CD4-positive, alpha-beta T cell treated with Interleukin-17A for 4 hours (primary cell): ENCODE data around the gene NIM1K.
"Not testable (repeated sequence)": the region's sequence is repeated elsewhere in the genome, so short reads cannot be mapped to it uniquely, and the experiment has no call there.

Experiments
- DNase-seq: peaks from one replicate; pipeline ENCODE4 v3.0.0-alpha.2; 2020; ENCODE audit warnings: mixed read lengths

The NIM1K gene

GRCh38 chr5:43192558-43193180, 644 bp downstream of the NIM1K start:
- DNase-seq, result peak; percentile 11

- peak; percentile 33 for DNase-seq
Observed at GRCh38 chr5:43193181-43193893, 1.3 kb downstream of the NIM1K start.

- DNase-seq, result no peak
Observed at GRCh38 chr5:43193894-43194265, 1.9 kb downstream of the NIM1K start.

GRCh38 chr5:43195670-43196265, 3.7 kb downstream of the NIM1K start:
- DNase-seq, result no peak

GRCh38 chr5:43197535-43197934, 5.5 kb downstream of the NIM1K start:
- no peak for DNase-seq

GRCh38 chr5:43201442-43201841, 9.4 kb downstream of the NIM1K start:
- not testable (repeated sequence) for DNase-seq

- no peak for DNase-seq
Observed at GRCh38 chr5:43202380-43202779, 10.4 kb downstream of the NIM1K start.

GRCh38 chr5:43203373-43203772, 11.3 kb downstream of the NIM1K start:
- no peak for DNase-seq

GRCh38 chr5:43204958-43205357, 12.9 kb downstream of the NIM1K start:
- no peak for DNase-seq

- no peak for DNase-seq
Observed at GRCh38 chr5:43207601-43208000, 15.6 kb downstream of the NIM1K start.

- no peak for DNase-seq
Observed at GRCh38 chr5:43208658-43209057, 16.6 kb downstream of the NIM1K start.

- no peak for DNase-seq
Observed at GRCh38 chr5:43209060-43209459, 17.0 kb downstream of the NIM1K start.

- DNase-seq, result no peak
Observed at GRCh38 chr5:43209833-43210232, 17.8 kb downstream of the NIM1K start.

- no peak for DNase-seq
Observed at GRCh38 chr5:43210570-43210969, 18.5 kb downstream of the NIM1K start.

- DNase-seq, result no peak
Observed at GRCh38 chr5:43213951-43214350, 21.9 kb downstream of the NIM1K start.

GRCh38 chr5:43215073-43215631, 23.1 kb downstream of the NIM1K start:
- no peak for DNase-seq

GRCh38 chr5:43216941-43217340, 24.9 kb downstream of the NIM1K start:
- no peak for DNase-seq

GRCh38 chr5:43219120-43219519, 27.1 kb downstream of the NIM1K start:
- no peak for DNase-seq

- DNase-seq, result no peak
Observed at GRCh38 chr5:43221502-43221901, 29.5 kb downstream of the NIM1K start.

GRCh38 chr5:43225649-43226245, 33.7 kb downstream of the NIM1K start:
- DNase-seq, result no peak

GRCh38 chr5:43227655-43228054, 35.6 kb downstream of the NIM1K start:
- no peak for DNase-seq

- DNase-seq, result no peak
Observed at GRCh38 chr5:43230707-43231106, 38.7 kb downstream of the NIM1K start.

- peak; percentile 3 for DNase-seq
Observed at GRCh38 chr5:43231977-43232376, 40.0 kb downstream of the NIM1K start.
